OCI-LY3 (cell line): ENCODE data around the gene SCNN1A.

Experiments
- CTCF ChIP-seq: fragments of 200-600, 300-600 bp; sonication (generic); IDR thresholded peaks from 2 replicates; pipeline ENCODE4 v1.5.1; 2014; ENCODE audit warnings: antibody characterized with exemption, low read length, low read depth
- EZH2phosphoT487 ChIP-seq: fragments of 200-600 bp; shearing (Covaris generic); IDR thresholded peaks from 2 replicates; pipeline ENCODE4 v1.6.1; 2018; ENCODE audit warnings: antibody characterized with exemption, mixed run types, low read depth

GRCh38 chr12:6317693-6318439, 57.5 kb downstream of the SCNN1A start:
- TF ChIP-seq CTCF, result no peak
- TF ChIP-seq EZH2phosphoT487, result no peak
